TTC549 (cell line): Measurements from ENCODE around the gene ANXA10.
"Not testable (repeated sequence)": the region's sequence is repeated elsewhere in the genome, so short reads cannot be mapped to it uniquely, and the experiment has no call there.

Experiments
- FAIRE-seq: peaks from 2 replicates; lab custom pipeline; 2012; peaks lifted over from hg19 to GRCh38; lab: Jason Lieb, UNC

ANXA10 gene

GRCh38 chr4:168163106-168163505, 70.8 kb downstream of the ANXA10 start:
- FAIRE-seq, result no peak

DNA sequence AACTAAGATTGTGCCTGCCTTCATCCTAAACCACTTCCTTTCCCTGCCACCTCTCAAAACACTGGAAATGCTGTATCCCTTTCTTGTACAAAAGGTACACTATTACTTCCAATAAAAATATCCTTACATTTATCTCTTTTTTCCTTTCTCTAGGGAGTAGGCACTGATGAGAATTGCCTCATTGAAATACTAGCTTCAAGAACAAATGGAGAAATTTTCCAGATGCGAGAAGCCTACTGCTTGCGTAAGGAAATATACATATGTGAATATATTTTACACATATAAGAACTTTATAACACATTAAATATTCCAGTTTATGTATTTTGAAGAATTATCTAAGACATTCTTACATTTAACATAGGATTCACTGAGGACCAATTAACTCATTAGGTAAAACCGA, 71.7 kb downstream of the ANXA10 start:
- FAIRE-seq, result no peak

GRCh38 chr4:168164915-168165548, 72.7 kb downstream of the ANXA10 start:
- no peak for FAIRE-seq

DNA sequence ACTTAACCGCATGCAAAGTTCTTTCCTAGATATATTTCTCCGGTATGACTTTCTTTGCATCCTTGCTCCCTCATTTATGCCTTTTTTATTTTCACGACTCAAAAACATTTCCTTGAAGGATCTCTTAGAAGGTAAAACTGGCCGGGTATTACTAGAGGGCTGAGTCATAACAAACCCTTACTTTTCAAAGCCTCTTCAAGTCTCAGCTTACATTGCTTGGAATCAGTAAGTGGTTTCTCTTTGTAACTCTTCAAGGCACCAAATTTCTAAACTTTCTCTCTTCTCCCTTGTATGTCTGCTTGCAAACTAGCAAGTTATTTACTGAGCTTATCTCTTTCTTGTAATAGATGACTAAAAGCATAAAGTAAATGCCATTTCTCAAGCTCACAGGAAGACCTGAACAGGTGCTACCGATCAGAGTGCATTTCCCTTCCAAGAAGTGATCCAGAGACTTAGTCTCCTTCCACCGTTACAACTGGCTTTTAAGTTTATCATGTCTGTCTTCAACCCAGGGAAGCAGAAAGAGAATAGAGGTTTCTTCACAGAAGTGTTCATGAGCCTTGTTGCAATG, 75.5 kb downstream of the ANXA10 start:
- no peak for FAIRE-seq

GRCh38 chr4:168174308-168174707, 82.0 kb downstream of the ANXA10 start:
- FAIRE-seq, result no peak

- no peak for FAIRE-seq
Measured at GRCh38 chr4:168177546-168178149, 85.3 kb downstream of the ANXA10 start.

GRCh38 chr4:168183717-168184571, 91.6 kb downstream of the ANXA10 start:
- peak; percentile 88 for FAIRE-seq

DNA sequence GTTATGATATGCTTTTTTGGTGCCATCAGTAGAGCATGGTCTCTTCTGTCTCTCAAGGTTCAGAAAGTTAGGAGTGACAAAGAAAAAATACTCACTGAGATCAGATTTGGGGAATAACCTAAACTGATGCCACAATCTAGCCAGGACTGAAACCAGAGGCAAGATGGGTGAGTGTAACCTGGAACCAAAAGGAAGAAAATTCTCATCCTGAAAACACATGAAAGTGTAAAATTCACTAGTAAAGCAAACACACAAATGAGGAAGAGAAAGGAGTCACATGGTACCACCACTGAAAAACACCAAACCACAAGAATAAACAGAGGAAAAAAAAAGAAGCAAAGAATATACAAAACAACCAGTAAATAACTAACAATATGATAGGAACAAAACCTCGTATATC, 96.4 kb downstream of the ANXA10 start:
- FAIRE-seq, result no peak

GRCh38 chr4:168197926-168198325, 105.6 kb downstream of the ANXA10 start:
- FAIRE-seq, result no peak

- FAIRE-seq, result no peak
Measured at GRCh38 chr4:168199260-168199957, 107.1 kb downstream of the ANXA10 start.

DNA sequence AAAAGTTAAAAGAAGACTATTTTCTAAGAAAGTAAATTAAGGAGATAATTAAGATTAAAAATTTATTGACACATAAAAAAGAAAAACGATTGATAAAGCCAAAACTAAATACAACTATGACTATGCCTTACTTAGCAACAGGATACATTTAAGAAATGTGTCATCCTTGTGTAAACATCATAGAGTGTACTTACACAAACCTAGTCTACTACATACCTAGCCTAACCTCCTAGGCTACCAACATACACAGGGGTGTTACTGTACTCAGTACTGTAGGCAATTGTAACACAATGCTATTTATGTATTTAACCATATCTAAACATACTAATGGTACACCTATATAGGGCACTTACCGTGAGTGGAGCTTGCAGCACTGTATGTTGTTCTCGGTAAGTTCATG, 108.3 kb downstream of the ANXA10 start:
- no peak for FAIRE-seq

GRCh38 chr4:168203233-168203911, 111.0 kb downstream of the ANXA10 start:
- FAIRE-seq, result no peak

- FAIRE-seq, result no peak
Measured at GRCh38 chr4:168208957-168209614, 116.7 kb downstream of the ANXA10 start.

GRCh38 chr4:168212656-168213055, 120.3 kb downstream of the ANXA10 start:
- FAIRE-seq, result no peak

- FAIRE-seq, result not testable (repeated sequence)
Measured at GRCh38 chr4:168213511-168213910, 121.2 kb downstream of the ANXA10 start.

GRCh38 chr4:168218645-168219044, 126.3 kb downstream of the ANXA10 start:
- FAIRE-seq, result no peak

DNA sequence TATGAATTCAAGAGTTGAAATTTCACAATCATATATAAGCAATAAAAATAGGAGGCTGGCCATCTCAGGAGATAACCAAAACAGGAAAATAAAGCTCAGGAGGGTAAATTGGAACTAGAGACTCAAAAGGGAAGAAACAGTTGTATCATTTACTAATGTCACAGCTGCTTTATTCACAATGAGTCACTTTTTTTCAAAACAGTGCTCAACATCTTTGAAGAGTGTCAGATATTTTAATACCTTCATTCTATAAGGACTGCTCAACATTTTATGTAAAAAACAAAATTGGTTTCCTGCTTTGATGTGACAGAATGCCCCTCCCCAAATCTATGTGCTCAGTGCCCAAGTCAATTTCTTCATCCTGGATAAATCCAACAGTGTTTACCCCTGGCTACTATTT, 128.6 kb downstream of the ANXA10 start:
- FAIRE-seq, result no peak

DNA sequence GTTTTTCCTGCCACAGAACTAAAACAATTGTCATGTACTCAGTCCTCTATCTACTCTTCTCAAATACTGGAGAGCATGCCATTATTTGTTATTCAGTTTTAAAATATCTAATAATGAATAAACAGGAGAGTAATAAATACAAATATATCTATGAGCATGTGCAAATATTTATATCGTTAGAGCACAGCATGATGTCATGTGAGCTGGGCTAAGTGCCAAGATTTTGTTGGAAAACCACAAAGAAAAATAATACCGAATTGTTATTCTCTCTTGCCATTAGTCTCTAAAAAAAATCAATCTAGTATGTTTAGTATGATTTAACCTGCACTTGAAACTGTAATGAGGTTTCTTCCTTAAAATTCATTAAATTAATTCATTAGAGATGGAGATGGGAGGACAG, 129.0 kb downstream of the ANXA10 start:
- FAIRE-seq, result no peak
